Osteocyte (in vitro differentiated cells): ENCODE data around the gene ADAT1. TPM values are rescaled to one million over a fixed set of nuclear protein-coding genes. Genes with fewer than 3 reads are reported as not detected.
A peak's percentile ranks its signal among the peaks of the same experiment; 100 is the strongest.

ENCODE experiments used
- DNase-seq: peaks from one replicate; pipeline ENCODE4 v3.0.0; 2021; ENCODE audit warnings: mixed read lengths; ENCODE audit not compliant: unreplicated experiment; ENCODE audit errors: extremely low spot score
- H3K27ac Mint-ChIP-seq: one replicate; pipeline ENCODE4 v1.8.0; 2021; ENCODE audit warnings: mild to moderate bottlenecking, mixed read lengths; ENCODE audit not compliant: unreplicated experiment
- H3K27me3 Mint-ChIP-seq: one replicate; pipeline ENCODE4 v1.8.0; 2021; ENCODE audit warnings: mixed read lengths; ENCODE audit not compliant: unreplicated experiment
- H3K36me3 Mint-ChIP-seq: one replicate; pipeline ENCODE4 v1.8.0; 2021; ENCODE audit warnings: mixed read lengths; ENCODE audit not compliant: unreplicated experiment
- H3K4me1 Mint-ChIP-seq: one replicate; pipeline ENCODE4 v1.8.0; 2021; ENCODE audit warnings: mixed read lengths; ENCODE audit not compliant: unreplicated experiment
- H3K4me3 Mint-ChIP-seq: one replicate; pipeline ENCODE4 v1.8.0; 2021; ENCODE audit warnings: mild to moderate bottlenecking, moderate library complexity, mixed read lengths; ENCODE audit not compliant: unreplicated experiment
- H3K9me3 Mint-ChIP-seq: one replicate; pipeline ENCODE4 v1.8.0; 2021; ENCODE audit warnings: mixed read lengths; ENCODE audit not compliant: unreplicated experiment
- CTCF ChIP-seq: fragments of 200-600 bp; sonication (generic); IDR thresholded peaks from 2 replicates; pipeline ENCODE4 v1.5.0; 2021; ENCODE audit warnings: antibody characterized with exemption, mild to moderate bottlenecking, moderate library complexity
- total RNA-seq: library from RNA; stranded (reverse); gene quantifications from 2 replicates; pipeline ENCODE4 v1.2.1, GENCODE V29; 2021

ADAT1 gene
- total RNA-seq, 1 donor from 2014 or later = 55.9 TPM

GRCh38 chr16:75653922-75654321 lies 30.8 kb upstream of the ADAT1 start:
- Mint-ChIP-seq H3K27me3 (no peaks in the 10 kb centered on the region), H3K9me3 (no peaks in the 10 kb centered on the region), H3K4me3 (no peak overlapping the region), H3K4me1 (peaks cover 45% of the 10 kb centered on the region), H3K36me3 (peaks cover 38% of the 10 kb centered on the region), H3K27ac (peak overlapping the region; percentile 73)
- no peak for TF ChIP-seq CTCF
- no peak for DNase-seq

- no peak for TF ChIP-seq CTCF
- peak overlapping the region; percentile 98 for H3K27ac Mint-ChIP-seq
- peaks cover 10% of the 10 kb centered on the region for H3K36me3 Mint-ChIP-seq
- H3K27me3 Mint-ChIP-seq = no peaks in the 10 kb centered on the region
- peaks cover 61% of the 10 kb centered on the region for H3K4me1 Mint-ChIP-seq
- no peaks in the 10 kb centered on the region for H3K9me3 Mint-ChIP-seq
- DNase-seq = peak; percentile 93
- peak overlapping the region; percentile 92 for H3K4me3 Mint-ChIP-seq
Observed at GRCh38 chr16:75648265-75649076, 25.4 kb upstream of the ADAT1 start.

GRCh38 chr16:75647492-75648264 lies 24.6 kb upstream of the ADAT1 start, which contains the start of the genes KARS1 and TERF2IP:
Gene KARS1, minus strand, starts transcription at chr16:75647665. Its CDS starts 26 bp downstream, at chr16:75647639.
Gene TERF2IP, plus strand, starts transcription at chr16:75647773. Its CDS starts 110 bp downstream, at chr16:75647883.
- peaks cover 53% of the 10 kb centered on the region for H3K4me1 Mint-ChIP-seq
- H3K27me3 Mint-ChIP-seq = no peaks in the 10 kb centered on the region
- H3K36me3 Mint-ChIP-seq = peaks cover 10% of the 10 kb centered on the region
- peak; percentile 96 for DNase-seq
- H3K4me3 Mint-ChIP-seq = peak within 1 kb of the TSS; percentile 92
- no peak for TF ChIP-seq CTCF
- H3K9me3 Mint-ChIP-seq = no peaks in the 10 kb centered on the region
- peak within 1 kb of the TSS; percentile 98 for H3K27ac Mint-ChIP-seq

- Mint-ChIP-seq H3K36me3 (peaks cover 10% of the 10 kb centered on the region), H3K27ac (peak overlapping the region; percentile 93), H3K27me3 (no peaks in the 10 kb centered on the region), H3K4me3 (peak overlapping the region; percentile 92), H3K9me3 (no peaks in the 10 kb centered on the region), H3K4me1 (peaks cover 50% of the 10 kb centered on the region)
- TF ChIP-seq CTCF = no peak
- no peak for DNase-seq
Observed at GRCh38 chr16:75647112-75647491, 24.0 kb upstream of the ADAT1 start.
